Measurements from ENCODE around the gene MIDN. TPM values are rescaled to one million over a fixed set of nuclear protein-coding genes. Genes with fewer than 3 reads are reported as not detected.

Gene MIDN
- total RNA-seq, 1 experiment from 2014 or later = 286 TPM

GRCh38 chr19:1282588-1283206 lies 34.3 kb downstream of the MIDN start:
- DNase-seq = no peak
- Histone ChIP-seq H4K8ac (replicated peaks; ENCODE audit: insufficient read length, low read depth, low read length) (no peak overlapping the region), H3K4me2 (ENCODE audit: insufficient read depth, insufficient read length, low read length) (no peak overlapping the region), H3K9ac (ENCODE audit: extremely low read depth, insufficient read length, low read length) (no peak overlapping the region), H3K4me1 (ENCODE audit: insufficient read depth, low read length) (no peaks in the 10 kb centered on the region), H2BK20ac (ENCODE audit: low read depth, low read length, poor library complexity, severe bottlenecking) (no peak overlapping the region), H3K14ac (ENCODE audit: insufficient read depth, low read length) (no peak overlapping the region), H3K56ac (ENCODE audit: insufficient read length, low read depth, low read length) (no peak overlapping the region), H3K27ac (ENCODE audit: insufficient read length, low read depth, low read length) (no peak overlapping the region), H3K79me1 (ENCODE audit: insufficient read depth, low read depth, low read length, poor library complexity, severe bottlenecking) (no peaks in the 10 kb centered on the region), H2AK5ac (ENCODE audit: insufficient read length, low read length) (no peak overlapping the region), H3K18ac (ENCODE audit: insufficient read length, low read depth, low read length) (no peak overlapping the region), H2BK5ac (ENCODE audit: insufficient read length, low read length) (no peak overlapping the region), H3K23ac (ENCODE audit: insufficient read length, low read depth, low read length) (no peak overlapping the region), H4K91ac (ENCODE audit: insufficient read length, low read depth, low read length) (no peak overlapping the region), H2BK120ac (ENCODE audit: low read depth, low read length, poor library complexity, severe bottlenecking) (no peak overlapping the region), H3K79me2 (ENCODE audit: insufficient read depth, low read length) (no peaks in the 10 kb centered on the region), H3T11ph (ENCODE audit: low read length) (no peak overlapping the region), H2BK12ac (ENCODE audit: insufficient read length, low read depth, low read length) (no peak overlapping the region), H3K23me2 (ENCODE audit: insufficient read length, low read depth, low read length, poor library complexity, severe bottlenecking) (peaks cover 4% of the 10 kb centered on the region), H4K5ac (ENCODE audit: insufficient read length, low read depth, low read length) (no peak overlapping the region), H3K9me3 (ENCODE audit: control insufficient read depth, low read depth, low read length) (no peaks in the 10 kb centered on the region), H4K20me1 (ENCODE audit: control insufficient read depth, insufficient read depth, insufficient read length) (no peaks in the 10 kb centered on the region), H3K27me3 (ENCODE audit: insufficient read depth, low read length) (no peaks in the 10 kb centered on the region), H2AFZ (ENCODE audit: low read length) (no peak overlapping the region), H2BK15ac (ENCODE audit: low read depth, low read length) (no peak overlapping the region), H3K4ac (ENCODE audit: low read depth, low read length) (no peak overlapping the region)
- Mint-ChIP-seq H3K9me3 (no peaks in the 10 kb centered on the region), H3K27ac (no peak overlapping the region), H3K4me1 (peaks cover 10 to 24% of the 10 kb centered on the region in 2 experiments), H3K27me3 (ENCODE audit: low read depth) (peaks cover 15% of the 10 kb centered on the region), H3K36me3 (ENCODE audit: insufficient read depth in 1 of 3, low read depth in 3 of 3) (peaks cover 0 to 25% (median 9%) of the 10 kb centered on the region in 3 experiments; a peak in 5 of 7 replicates), H3K4me3 (no peak overlapping the region)
- no CpG with 5 or more reads among the region's 18 CpGs for WGBS (ENCODE audit: extremely low coverage, insufficient read length, low lambda C conversion rate)
- TF ChIP-seq, protein P1, sequence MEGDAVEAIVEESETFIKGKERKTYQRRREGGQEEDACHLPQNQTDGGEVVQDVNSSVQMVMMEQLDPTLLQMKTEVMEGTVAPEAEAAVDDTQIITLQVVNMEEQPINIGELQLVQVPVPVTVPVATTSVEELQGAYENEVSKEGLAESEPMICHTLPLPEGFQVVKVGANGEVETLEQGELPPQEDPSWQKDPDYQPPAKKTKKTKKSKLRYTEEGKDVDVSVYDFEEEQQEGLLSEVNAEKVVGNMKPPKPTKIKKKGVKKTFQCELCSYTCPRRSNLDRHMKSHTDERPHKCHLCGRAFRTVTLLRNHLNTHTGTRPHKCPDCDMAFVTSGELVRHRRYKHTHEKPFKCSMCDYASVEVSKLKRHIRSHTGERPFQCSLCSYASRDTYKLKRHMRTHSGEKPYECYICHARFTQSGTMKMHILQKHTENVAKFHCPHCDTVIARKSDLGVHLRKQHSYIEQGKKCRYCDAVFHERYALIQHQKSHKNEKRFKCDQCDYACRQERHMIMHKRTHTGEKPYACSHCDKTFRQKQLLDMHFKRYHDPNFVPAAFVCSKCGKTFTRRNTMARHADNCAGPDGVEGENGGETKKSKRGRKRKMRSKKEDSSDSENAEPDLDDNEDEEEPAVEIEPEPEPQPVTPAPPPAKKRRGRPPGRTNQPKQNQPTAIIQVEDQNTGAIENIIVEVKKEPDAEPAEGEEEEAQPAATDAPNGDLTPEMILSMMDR (conservative IDR thresholded peaks at IDR 0.05) = no peak

All from H9 (cell line).